ENCODE measurements around the gene SLC15A4.

Gene SLC15A4

DNA sequence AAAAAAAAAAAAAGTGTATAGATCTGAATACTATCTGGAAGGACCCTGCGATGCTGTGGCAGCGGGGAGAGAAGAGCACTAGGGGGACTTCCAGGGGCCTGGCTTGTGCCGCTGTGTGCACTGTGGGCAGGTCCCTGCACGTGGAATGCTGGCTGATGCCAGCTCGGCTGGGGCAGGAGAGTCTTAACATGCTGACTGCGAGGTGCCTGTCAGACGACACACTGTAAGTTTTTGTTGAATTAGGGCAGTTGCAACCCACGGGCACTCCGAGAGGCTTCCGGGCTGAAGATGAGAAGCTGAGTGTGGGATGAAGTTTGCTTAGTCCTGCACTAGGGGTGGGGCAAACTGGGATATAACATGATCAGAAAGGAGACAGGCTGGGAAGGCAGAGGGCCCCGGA is 40.2 kb upstream of the SLC15A4 start:
- Histone ChIP-seq H3K36me3 (no peaks in the 10 kb centered on the region), H3K4me3 (ENCODE audit: low read depth, low read length) (no peak overlapping the region), H3K27me3 (no peaks in the 10 kb centered on the region), H3K9me3 (no peaks in the 10 kb centered on the region; the same call in 1 of the 2 replicates), H3K4me1 (no peaks in the 10 kb centered on the region)
- DNase-seq: no peak
- TF ChIP-seq, protein P1, sequence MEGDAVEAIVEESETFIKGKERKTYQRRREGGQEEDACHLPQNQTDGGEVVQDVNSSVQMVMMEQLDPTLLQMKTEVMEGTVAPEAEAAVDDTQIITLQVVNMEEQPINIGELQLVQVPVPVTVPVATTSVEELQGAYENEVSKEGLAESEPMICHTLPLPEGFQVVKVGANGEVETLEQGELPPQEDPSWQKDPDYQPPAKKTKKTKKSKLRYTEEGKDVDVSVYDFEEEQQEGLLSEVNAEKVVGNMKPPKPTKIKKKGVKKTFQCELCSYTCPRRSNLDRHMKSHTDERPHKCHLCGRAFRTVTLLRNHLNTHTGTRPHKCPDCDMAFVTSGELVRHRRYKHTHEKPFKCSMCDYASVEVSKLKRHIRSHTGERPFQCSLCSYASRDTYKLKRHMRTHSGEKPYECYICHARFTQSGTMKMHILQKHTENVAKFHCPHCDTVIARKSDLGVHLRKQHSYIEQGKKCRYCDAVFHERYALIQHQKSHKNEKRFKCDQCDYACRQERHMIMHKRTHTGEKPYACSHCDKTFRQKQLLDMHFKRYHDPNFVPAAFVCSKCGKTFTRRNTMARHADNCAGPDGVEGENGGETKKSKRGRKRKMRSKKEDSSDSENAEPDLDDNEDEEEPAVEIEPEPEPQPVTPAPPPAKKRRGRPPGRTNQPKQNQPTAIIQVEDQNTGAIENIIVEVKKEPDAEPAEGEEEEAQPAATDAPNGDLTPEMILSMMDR (IDR thresholded peaks at IDR 0.05; ENCODE audit: low read depth, low read length): no peak

DNA sequence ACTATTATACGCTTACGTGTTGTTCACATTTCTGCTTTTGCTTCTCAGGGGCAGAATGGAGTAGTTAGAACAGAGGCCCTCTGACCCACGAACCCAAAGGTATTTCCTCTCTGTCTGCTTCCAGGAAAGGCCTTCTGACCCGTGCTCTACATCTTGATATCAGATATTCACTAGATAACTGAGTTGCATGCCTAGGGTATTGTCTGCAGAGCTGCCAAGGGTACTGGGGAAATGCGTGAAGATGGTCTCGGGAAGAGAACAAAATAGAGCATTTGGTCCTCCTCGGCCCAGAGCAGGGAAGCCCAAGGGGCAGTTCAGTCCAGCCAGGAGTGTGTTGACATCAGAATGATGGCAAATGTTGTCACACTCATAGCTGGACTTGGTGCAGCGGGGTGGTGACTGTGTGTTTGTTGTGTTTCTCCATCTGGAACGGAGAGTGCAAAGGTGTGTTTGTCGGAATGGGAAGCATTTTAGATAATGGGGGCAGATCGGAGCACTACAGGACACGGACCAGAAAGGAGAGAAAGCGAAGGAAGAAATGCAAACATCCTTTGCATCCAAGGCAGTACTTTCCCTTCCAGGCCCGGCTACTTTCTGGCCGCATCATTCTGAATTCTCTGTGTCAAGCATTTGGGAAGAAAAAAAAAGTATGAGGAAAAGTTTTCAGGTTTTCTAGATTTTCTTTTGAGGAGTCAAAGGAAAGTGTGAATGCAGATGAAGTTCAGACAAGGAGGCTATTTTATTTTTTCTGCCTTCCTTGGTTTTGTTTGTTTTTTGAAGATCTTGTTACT is 37.7 kb upstream of the SLC15A4 start:
- H3K4me1 ChIP-seq: no peaks in the 10 kb centered on the region
- no peaks in the 10 kb centered on the region; the same call in 1 of the 2 replicates for H3K9me3 ChIP-seq
- H3K4me3 ChIP-seq (ENCODE audit: low read depth, low read length): no peak overlapping the region
- no peaks in the 10 kb centered on the region for H3K27me3 ChIP-seq
- H3K36me3 ChIP-seq: no peaks in the 10 kb centered on the region
- DNase-seq: no peak
- TF ChIP-seq, protein P1 (IDR thresholded peaks at IDR 0.05; ENCODE audit: low read depth, low read length): no peak

DNA sequence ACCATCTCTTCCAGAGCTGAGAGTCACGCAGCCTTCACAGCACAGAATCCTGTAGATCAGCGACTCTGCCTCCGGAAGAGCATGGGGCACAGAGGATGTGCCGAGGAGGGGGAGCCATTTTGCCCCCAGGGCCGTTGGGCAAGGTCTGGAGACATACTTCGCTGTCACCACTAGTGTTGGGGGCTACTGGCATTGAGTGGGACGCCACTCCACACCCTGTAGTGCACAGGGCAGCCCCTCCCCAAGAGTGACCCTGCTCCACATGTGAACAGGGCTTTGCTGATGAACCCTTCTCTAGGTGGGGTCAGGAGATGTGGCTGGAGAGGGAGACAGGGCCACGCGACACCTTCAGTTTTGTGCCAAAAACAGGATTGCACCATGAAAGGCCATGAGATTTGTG is 35.6 kb upstream of the SLC15A4 start:
- Histone ChIP-seq H3K4me1 (no peaks in the 10 kb centered on the region), H3K4me3 (ENCODE audit: low read depth, low read length) (no peak overlapping the region), H3K36me3 (no peaks in the 10 kb centered on the region), H3K9me3 (no peaks in the 10 kb centered on the region; the same call in 1 of the 2 replicates), H3K27me3 (no peaks in the 10 kb centered on the region)
- TF ChIP-seq, protein P1 (IDR thresholded peaks at IDR 0.05; ENCODE audit: low read depth, low read length): no peak
- DNase-seq: no peak

DNA sequence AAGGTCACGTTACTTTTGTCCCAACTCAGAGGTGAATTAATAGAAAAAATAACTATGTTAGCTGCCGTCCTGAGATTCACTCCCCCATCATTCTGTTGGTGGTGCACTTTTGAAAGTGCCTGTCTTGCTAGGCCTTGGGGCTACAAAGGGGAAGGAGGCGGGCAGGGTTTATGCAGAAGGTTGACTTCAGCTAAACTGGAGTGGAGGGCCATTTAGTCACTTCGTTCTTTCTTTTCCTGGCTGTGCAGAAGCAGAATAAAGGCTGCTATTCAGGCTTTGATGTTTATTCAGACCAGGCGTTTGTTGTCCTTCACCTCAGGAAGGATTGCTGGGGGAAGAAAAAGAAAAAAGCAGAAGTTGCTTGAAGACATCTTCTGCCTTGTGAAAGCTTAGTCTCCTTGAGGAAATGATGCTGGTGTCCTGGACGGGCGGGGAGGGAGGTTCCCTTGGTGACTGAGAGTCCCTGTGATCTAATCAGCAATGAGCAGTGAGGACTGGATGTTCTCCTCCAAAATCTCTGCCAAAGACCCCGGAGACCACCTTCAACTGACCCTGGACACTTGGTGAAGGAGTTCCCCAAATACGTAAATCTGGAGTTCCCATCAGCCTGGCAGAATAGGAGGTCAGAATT is 33.5 kb upstream of the SLC15A4 start:
- no peaks in the 10 kb centered on the region for H3K9me3 ChIP-seq
- DNase-seq: no peak
- H3K4me1 ChIP-seq: no peaks in the 10 kb centered on the region
- H3K36me3 ChIP-seq: no peaks in the 10 kb centered on the region
- H3K4me3 ChIP-seq (ENCODE audit: low read depth, low read length): no peak overlapping the region
- TF ChIP-seq, protein P1 (IDR thresholded peaks at IDR 0.05; ENCODE audit: low read depth, low read length): no peak
- no peaks in the 10 kb centered on the region for H3K27me3 ChIP-seq

DNA sequence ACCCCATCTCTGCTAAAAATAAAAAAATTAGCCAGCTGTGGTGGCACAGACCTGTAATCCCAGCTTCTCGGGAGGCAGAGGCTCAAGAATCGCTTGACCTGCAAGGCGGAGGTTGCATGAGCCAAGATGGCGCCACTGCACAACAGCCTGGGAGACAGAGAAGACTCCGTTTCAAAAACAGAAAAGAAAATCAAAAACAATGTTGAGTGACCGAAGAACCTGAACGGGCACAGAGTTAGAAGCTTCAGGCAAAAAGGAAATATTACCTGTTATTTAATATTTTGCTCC is 33.0 kb upstream of the SLC15A4 start:
- Histone ChIP-seq H3K9me3 (no peaks in the 10 kb centered on the region), H3K27me3 (no peaks in the 10 kb centered on the region), H3K4me3 (ENCODE audit: low read depth, low read length) (no peak overlapping the region), H3K36me3 (no peaks in the 10 kb centered on the region), H3K4me1 (no peaks in the 10 kb centered on the region)
- TF ChIP-seq, protein P1 (IDR thresholded peaks at IDR 0.05; ENCODE audit: low read depth, low read length): no peak
- DNase-seq: no peak

All from BE2C (cell line).